ENCODE results near the gene ABCB4. TPM values are rescaled to one million over a fixed set of nuclear protein-coding genes. Genes with fewer than 3 reads are reported as not detected.
"Not testable (repeated sequence)": the region's sequence is repeated elsewhere in the genome, so short reads cannot be mapped to it uniquely, and the experiment has no call there.

ABCB4 gene
- total RNA-seq, 1 donor from 2014 or later, result not detected

DNA sequence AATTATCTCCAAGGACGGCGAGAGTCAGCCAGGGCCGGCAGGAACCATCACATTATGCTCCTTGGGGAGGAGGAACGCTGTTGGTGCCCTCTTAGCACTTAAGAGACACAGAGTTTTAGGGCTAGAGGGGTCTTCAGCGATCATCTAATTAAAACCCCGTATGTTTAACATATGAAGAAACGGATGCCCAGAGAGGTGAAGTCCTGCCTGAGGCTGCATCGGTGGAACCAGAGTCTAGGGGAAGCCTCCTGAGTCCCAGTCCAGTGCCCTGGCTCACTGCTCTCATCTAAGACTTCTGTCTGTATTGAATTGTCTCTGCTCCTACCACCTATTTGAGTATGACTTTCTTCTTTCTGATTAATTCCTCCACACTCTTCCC, 688 bp upstream of the ABCB4 start:
- no peaks in the 10 kb centered on the region for H3K36me3 ChIP-seq
- DNase-seq (ENCODE audit: low spot score in 2 of 2), result no peak
- peak overlapping the region; percentile 72 to 88 for H3K4me3 ChIP-seq
- TF ChIP-seq, protein P1, sequence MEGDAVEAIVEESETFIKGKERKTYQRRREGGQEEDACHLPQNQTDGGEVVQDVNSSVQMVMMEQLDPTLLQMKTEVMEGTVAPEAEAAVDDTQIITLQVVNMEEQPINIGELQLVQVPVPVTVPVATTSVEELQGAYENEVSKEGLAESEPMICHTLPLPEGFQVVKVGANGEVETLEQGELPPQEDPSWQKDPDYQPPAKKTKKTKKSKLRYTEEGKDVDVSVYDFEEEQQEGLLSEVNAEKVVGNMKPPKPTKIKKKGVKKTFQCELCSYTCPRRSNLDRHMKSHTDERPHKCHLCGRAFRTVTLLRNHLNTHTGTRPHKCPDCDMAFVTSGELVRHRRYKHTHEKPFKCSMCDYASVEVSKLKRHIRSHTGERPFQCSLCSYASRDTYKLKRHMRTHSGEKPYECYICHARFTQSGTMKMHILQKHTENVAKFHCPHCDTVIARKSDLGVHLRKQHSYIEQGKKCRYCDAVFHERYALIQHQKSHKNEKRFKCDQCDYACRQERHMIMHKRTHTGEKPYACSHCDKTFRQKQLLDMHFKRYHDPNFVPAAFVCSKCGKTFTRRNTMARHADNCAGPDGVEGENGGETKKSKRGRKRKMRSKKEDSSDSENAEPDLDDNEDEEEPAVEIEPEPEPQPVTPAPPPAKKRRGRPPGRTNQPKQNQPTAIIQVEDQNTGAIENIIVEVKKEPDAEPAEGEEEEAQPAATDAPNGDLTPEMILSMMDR (IDR thresholded peaks at IDR 0.05), result no peak
- H3K27ac ChIP-seq, result no peak overlapping the region
- no peaks in the 10 kb centered on the region for H3K27me3 ChIP-seq
- intact Hi-C loops (cut with DNase I), result loop anchor here (5.0 kb wide), 1 partner anchor 151 kb away; the partner anchor contains the start of gene RUNDC3B
- no peaks in the 10 kb centered on the region for H3K9me3 ChIP-seq
- no peaks in the 10 kb centered on the region for H3K4me1 ChIP-seq

DNA sequence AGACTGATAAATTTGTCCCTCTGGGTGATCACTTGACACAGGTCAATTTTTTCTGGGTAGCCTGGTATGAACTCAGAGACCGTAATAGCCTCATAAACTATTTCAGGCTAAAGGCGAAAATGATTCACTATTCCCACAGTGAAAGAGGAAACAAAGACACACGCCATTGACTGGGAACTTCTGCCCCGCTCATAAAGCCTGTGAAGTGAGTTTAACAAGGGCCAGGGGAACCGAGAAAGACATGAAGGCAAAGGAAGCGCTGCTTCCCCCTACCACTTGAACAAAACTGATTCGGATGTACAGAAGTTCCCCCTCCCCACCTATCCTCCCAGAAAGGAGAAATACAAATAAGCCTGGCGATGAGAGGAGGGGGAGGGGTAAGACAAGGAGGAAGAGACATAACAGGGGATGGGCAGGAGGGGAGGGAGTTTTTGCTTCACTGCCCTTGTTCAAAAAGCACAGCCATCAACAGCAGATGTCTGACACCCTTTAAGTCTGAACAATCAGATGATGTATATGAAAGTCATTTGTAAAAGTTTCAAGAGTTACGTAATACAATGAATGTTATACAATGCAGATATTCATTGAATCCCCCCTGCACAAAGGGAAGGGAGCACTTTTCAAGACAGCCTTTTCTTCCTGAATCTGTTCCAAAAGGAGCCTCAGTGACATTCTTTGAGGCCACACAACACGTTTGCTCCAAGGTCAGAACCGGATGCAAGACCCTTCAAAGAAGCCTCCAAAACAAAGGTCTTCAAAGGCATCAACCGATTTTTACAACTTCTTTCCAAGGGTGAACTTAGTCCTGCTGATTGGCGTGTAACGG, 734 bp downstream of the ABCB4 start:
- peak in 1 of 2 donors; percentile 73 for DNase-seq (ENCODE audit: low spot score in 2 of 2)
- intact Hi-C loops (cut with DNase I), result loop anchor here (2.0 to 5.0 kb wide), 3 partner anchors 130 to 322 kb away; partner anchors contain the start of genes CROT, DMTF1 and RUNDC3B

DNA sequence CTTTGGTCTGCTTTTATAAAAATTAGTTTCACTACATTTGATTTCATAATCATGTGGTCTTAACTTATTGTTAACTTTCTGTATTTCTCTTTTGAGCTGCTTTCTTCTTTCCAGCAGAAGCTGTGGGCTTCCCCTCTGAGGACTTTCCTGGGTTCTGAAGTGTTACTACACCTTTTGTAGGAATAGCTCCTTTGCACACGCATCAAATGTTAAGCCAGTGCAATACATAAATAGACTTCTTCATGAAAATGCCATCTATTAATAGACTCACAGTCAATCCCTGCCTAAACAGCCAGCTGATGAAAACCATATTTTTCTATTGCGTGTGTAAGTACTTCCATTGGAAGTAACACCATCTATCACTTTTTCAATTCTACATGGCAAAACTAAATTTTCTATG, 1.5 kb downstream of the ABCB4 start:
- Histone ChIP-seq H3K27ac (peak overlapping the region in 1 of 2 donors; percentile 66), H3K36me3 (no peaks in the 10 kb centered on the region), H3K4me1 (no peaks in the 10 kb centered on the region), H3K27me3 (no peaks in the 10 kb centered on the region), H3K9me3 (no peaks in the 10 kb centered on the region), H3K4me3 (peak overlapping the region; percentile 72 to 88)
- no peak for DNase-seq (ENCODE audit: low spot score in 2 of 2)
- intact Hi-C loops (cut with DNase I), result loop anchor here (2.0 to 5.0 kb wide), 2 partner anchors 129 to 322 kb away; partner anchors contain the start of genes CROT and DMTF1
- TF ChIP-seq, protein P1 (IDR thresholded peaks at IDR 0.05), result no peak

More for the DNA sequence above, 734 bp downstream of the ABCB4 start:
- peak overlapping the region; percentile 23 to 66 for H3K27ac ChIP-seq
- H3K9me3 ChIP-seq, result no peaks in the 10 kb centered on the region
- peak overlapping the region; percentile 72 to 88 for H3K4me3 ChIP-seq
- H3K36me3 ChIP-seq, result no peaks in the 10 kb centered on the region
- H3K4me1 ChIP-seq, result no peaks in the 10 kb centered on the region
- TF ChIP-seq, protein P1 (IDR thresholded peaks at IDR 0.05), result no peak
- no peaks in the 10 kb centered on the region for H3K27me3 ChIP-seq

DNA sequence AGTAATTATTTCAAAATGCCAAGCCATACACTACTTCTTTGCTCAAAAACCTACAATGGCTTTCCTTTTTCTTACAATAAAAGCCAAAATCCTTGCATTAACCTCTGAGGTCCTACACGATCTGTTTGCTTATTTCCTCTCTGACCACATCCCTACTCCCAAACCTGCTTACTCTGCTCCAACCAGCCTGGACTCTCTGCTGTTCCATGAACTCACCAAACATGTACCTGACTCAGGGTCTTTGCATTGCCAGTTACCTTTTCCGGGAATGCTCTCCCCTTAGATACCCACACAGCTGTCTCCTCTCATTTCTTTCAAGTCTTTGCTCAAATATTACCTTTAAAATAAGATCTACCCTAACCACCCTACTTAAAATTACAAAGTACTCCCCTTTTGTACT, 2.3 kb downstream of the ABCB4 start:
- intact Hi-C loops (cut with DNase I), result loop anchor here (5.0 kb wide), 1 partner anchor 321 kb away; the partner anchor contains the start of gene DMTF1
- no peak overlapping the region for H3K27ac ChIP-seq
- TF ChIP-seq, protein P1 (IDR thresholded peaks at IDR 0.05), result no peak

DNA sequence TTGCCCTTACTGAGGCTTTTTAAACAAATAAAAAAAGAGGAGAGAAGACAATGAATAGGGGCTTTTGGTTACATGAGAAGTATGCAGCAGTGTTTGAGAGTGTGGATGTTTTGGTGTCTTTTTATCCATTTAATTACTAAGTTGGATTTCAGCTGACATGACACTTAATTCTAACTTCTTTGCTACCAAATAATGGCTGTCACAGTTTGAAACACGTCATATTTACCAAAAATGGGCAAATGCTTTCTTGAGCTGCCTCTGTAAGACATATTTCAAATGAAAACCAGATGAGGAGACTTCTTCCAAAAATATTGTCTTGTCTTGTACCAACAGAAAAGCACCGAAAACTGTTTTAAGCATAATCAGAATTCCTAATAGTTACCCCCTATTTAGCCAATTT, 4.0 kb downstream of the ABCB4 start:
- Histone ChIP-seq H3K27ac (no peak overlapping the region), H3K4me1 (no peaks in the 10 kb centered on the region), H3K4me3 (no peak overlapping the region), H3K36me3 (no peaks in the 10 kb centered on the region), H3K27me3 (no peaks in the 10 kb centered on the region), H3K9me3 (no peaks in the 10 kb centered on the region)
- intact Hi-C loops (cut with DNase I), result loop anchor here (5.0 kb wide), 1 partner anchor 319 kb away; the partner anchor contains the start of gene DMTF1
- no peak for DNase-seq (ENCODE audit: low spot score in 2 of 2)
- TF ChIP-seq, protein P1 (IDR thresholded peaks at IDR 0.05), result no peak

More for the DNA sequence above, 2.3 kb downstream of the ABCB4 start:
- H3K9me3 ChIP-seq, result no peaks in the 10 kb centered on the region
- H3K27me3 ChIP-seq, result no peaks in the 10 kb centered on the region
- no peaks in the 10 kb centered on the region for H3K36me3 ChIP-seq
- H3K4me3 ChIP-seq, result no peak overlapping the region
- no peaks in the 10 kb centered on the region for H3K4me1 ChIP-seq
- DNase-seq (ENCODE audit: low spot score in 2 of 2), result no peak

DNA sequence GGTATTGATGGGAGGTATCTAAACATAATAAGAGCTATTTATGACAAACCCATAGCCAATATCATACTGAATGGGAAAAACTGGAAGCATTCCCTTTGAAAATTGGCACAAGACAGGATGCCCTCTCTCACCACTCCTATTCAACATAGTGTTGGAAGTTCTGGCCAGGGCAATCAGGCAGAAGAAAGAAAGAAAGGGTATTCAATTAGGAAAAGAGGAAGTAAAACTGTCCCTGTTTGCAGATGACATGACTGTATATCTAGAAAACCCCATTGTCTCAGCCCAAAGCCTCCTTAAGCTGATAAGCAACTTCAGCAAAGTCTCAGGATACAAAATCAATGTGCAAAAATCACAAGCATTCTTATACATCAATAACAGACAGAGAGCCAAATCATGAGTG, 6.3 kb downstream of the ABCB4 start:
- DNase-seq (ENCODE audit: low spot score in 2 of 2); H3K9me3 ChIP-seq; H3K36me3 ChIP-seq; H3K27me3 ChIP-seq; H3K27ac ChIP-seq; H3K4me3 ChIP-seq; H3K4me1 ChIP-seq; intact Hi-C loops (cut with DNase I): not testable (repeated sequence)

DNA sequence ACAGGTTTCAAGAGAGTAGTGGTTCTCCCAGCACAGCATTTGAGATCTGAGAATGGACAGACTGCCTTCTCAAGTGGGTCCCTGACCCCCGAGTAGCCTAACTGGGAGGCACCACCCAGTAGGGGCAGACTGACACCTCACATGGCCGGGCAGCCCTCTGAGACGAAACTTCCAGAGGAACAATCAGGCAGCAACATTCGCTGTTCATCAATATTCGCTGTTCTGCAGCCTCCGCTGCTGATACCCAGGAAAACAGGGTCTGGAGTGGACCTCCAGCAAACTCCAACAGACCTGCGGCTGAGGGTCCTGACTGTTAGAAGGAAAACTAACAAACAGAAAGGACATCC, 10.0 kb downstream of the ABCB4 start:
- H3K9me3 ChIP-seq; intact Hi-C loops (cut with DNase I); H3K27me3 ChIP-seq; H3K4me3 ChIP-seq; DNase-seq (ENCODE audit: low spot score in 2 of 2); H3K36me3 ChIP-seq; H3K4me1 ChIP-seq; H3K27ac ChIP-seq: not testable (repeated sequence)

DNA sequence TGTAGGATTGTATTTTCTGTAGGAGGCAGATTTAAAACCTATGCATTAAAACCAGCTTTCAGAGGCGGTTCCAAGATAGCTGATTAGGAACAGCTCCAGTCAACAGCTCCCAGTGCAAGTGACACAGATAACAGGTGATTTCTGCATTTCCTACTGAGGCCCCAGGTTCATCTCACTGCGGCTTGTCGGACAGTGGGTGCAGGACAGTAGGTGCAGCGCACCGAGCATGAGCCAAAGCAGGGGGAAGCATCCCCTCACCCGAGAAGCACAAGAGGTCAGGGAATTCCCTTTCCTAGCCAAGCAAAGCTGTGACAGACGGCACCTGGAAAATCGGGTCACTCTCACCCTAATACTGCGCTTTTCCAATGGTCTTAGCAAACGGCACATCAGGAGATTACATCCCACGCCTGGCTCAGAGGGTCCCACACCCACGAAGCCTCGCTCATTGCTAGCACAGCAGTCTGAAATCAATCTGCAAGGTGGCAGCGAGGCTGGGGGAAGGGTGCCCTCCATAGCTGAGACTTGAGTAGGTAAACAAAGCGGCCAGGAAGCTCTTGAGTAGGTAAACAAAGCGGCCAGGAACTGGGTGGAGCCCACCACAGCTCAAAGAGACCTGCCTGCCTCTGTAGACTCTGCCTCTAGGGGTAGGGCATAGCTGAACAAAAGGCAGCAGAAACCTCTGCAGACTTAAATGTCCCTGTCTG, 10.5 kb downstream of the ABCB4 start:
- intact Hi-C loops (cut with DNase I); H3K4me3 ChIP-seq; H3K27ac ChIP-seq; H3K4me1 ChIP-seq; DNase-seq (ENCODE audit: low spot score in 2 of 2); H3K36me3 ChIP-seq; H3K27me3 ChIP-seq; H3K9me3 ChIP-seq: not testable (repeated sequence)

All from ascending aorta (tissue), 2 donors.